Left ventricle myocardium superior (tissue), 1 donor: ENCODE data around the gene PCSK6. TPM values are rescaled to one million over a fixed set of nuclear protein-coding genes. Genes with fewer than 3 reads are reported as not detected.
A peak's percentile ranks its signal among the peaks of the same experiment; 100 is the strongest.

Experiments used
- ATAC-seq: fragments of 200-7000 bp; cut with Tn5 transposase; one replicate; pipeline ENCODE4 v1.9.1; 2020; ENCODE audit warnings: mild to moderate bottlenecking, moderate library complexity
- DNase-seq: peaks from one replicate; pipeline ENCODE4 v3.0.0-alpha.2; 2020
- intact Hi-C: fragments of 100-400 bp; cut with micrococcal nuclease; formaldehyde crosslinking; loops from one replicate; pipeline ENCODE4 v1.11.0; 2022
- total RNA-seq: library from RNA; stranded (reverse); fragmentation: NEBNext Ultra II Directional; extraction: Animal tissue kit (Norgen Biotek cat#: 25700); gene quantifications from one replicate; pipeline ENCODE4 v1.2.1, GENCODE V29; 2021
- donor health status: DM: no; HTN: yes; CAD: no; lungs with severe emphysema.

Gene PCSK6
- total RNA-seq, 1 donor from 2014 or later = 31.9 TPM

GRCh38 chr15:101315736-101316135 is 173.8 kb downstream of the PCSK6 start:
- DNase-seq = peak; percentile 15
- intact Hi-C loops = no loop called here
- ATAC-seq = no peak

- DNase-seq (peak; percentile 19), ATAC-seq (no peak)
- intact Hi-C loops = no loop called here
Measured at GRCh38 chr15:101314336-101315125, 175.0 kb downstream of the PCSK6 start.

GRCh38 chr15:101313041-101313761 is 176.3 kb downstream of the PCSK6 start:
- ATAC-seq (no peak), DNase-seq (no peak)
- intact Hi-C loops = no loop called here

DNA sequence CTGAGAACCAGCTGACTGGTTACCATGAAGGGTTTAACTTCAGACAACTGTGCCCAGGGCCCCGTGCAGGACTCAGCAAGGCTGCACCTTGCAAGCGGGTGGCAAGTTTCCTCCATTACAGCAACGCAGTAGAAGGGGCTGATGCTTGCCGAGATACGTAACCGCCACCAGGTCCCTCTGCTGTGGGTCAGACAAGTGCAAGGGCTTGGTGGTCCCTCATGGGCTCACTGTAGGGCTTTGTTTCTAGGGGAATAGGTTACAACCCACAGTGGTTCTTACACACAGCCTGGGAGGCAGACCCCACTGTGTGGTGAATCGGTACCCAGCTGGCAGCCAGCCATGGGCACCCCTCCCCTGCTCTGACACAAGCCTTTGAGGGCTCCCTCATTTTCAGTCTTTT is 179.0 kb downstream of the PCSK6 start:
- ATAC-seq (no peak), DNase-seq (no peak)
- intact Hi-C loops = no loop called here

DNA sequence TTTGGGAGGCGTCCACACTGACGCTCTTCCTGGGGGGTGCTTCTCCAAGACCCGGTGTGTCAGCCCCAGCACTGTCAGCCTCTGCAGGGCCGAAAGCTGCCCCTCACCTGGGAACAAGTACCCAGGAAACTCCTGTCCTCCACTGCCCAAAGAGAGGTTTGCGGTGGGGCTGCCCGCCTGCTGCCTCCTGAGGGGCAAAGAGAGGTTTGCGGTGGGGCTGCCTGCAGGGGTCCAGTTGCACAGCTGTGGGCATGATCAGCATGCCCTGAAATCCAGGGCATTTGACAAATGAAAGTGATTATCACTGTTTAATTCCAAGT is 179.4 kb downstream of the PCSK6 start:
- DNase-seq (no peak), ATAC-seq (no peak)
- intact Hi-C loops = no loop called here

GRCh38 chr15:101309436-101310160 is 179.9 kb downstream of the PCSK6 start:
- DNase-seq (no peak), ATAC-seq (no peak)
- intact Hi-C loops = loop anchor here (10.0 kb wide), 1 partner anchor 195 kb away; no protein-coding TSS in a partner anchor

DNA sequence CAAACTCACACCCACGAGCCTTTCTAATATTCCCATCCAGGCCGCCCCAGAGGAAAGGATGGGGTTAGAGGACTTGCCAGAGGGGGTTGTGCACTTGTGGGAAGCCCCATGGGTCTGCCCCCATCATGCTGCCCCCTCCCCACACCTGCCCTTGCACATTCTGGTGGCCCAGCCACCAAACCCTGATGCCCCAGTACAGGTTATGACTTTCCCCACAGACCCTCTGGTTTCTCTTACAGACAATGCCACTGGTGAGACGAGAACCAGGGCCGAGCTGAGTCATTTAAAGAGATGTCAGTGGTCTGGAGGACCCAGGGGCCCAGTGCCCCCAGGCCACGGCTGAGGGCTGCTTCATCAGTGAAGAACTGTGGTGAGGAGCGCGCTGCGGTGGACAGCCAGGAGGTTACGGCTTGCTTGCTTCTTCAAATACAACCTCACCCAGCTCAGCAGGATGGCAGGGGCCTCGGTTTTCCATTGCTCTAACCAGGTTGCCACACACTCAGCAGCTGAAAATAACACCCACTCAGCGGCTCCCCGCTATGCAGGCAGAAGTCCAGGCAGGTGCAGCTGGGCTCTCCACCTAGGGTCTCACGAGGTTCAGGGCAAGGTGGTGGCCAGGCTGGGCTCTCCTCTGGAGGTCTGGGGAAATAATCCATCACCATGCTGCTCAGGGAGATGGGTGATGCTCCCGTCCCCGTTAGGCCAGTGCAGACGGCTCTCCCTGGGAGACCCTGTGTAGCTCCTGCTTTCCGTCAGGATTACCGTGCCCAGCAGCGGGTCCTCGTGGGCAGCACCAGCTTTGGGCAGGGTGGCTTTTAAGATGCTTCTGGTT is 180.7 kb downstream of the PCSK6 start:
- intact Hi-C loops = loop anchor here (10.0 kb wide), 1 partner anchor 196 kb away; no protein-coding TSS in a partner anchor

DNA sequence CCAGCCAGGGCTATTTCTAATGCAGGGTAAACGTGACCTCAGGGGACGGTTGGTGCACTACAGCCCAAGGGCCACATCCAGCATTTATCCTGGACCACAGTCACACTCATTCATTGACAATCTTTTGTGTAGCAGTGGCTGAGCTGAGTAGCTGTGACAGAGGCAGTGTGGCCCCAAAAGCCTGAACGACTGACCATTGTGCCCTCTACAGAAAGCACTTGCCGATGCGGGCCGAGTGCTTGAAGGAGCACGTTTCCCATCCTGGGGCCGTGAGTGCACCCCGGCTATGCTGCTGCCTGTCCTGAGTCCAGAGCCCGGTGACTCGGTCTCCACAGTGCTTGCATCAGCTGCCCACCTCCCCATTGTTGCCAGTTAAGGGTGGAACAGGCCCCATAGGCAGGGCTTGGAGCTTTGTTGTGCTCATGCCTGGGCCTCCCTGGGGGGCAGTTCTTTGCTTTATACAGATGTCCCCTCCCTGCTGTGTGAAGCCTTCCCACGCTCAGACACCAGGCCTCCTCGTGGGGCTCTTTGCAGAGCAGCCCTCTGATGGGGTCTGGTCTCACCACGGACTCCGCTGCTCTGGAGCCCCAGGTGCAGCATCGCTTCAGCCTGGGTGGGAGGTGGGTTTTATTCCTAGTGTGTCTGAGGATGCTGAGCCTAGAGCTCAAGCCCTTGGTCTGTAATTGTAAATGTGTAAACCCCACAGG is 181.5 kb downstream of the PCSK6 start:
- intact Hi-C loops = loop anchor here (10.0 kb wide), 1 partner anchor 197 kb away; no protein-coding TSS in a partner anchor
- ATAC-seq (no peak), DNase-seq (no peak)

More for the DNA sequence above, 180.7 kb downstream of the PCSK6 start:
- ATAC-seq (no peak), DNase-seq (no peak)

GRCh38 chr15:101307048-101307896 is 182.2 kb downstream of the PCSK6 start:
- ATAC-seq = no peak

DNA sequence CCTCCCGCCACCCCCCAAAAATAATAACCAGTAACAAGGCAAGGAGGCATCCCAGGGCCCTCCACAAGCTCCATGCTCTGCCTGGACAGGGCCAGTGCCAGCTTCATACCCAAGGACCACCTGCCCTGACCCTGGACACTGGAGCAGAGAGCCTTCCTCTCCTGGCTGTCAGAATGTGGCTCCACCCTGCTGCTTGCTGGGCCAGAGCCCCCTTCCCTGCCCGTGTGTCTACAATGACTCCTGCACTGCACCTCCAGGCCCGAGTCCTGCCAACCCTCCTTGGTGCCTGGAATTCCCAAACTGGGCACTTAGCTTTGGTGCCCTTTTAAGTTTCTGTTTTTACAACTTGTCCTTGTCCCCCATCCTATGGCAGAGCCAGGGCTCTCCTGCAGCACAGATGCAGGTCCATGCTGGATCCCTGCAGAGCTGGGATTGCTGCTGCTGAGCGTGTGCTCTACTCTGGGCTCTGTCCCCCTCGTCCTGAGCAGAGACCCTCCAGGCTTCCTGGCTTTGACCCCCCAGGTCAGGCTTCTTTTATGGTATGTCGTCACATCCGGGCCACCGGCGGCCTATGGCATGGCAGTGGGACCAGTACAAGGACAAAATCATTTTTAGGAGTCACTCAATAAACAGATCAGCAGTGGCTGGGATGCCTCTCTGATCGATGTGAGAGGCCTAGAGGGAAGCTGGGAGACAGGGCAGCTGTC is 183.0 kb downstream of the PCSK6 start:
- no peak for ATAC-seq
- intact Hi-C loops = loop anchor here (10.0 kb wide), 1 partner anchor 198 kb away; no protein-coding TSS in a partner anchor
- DNase-seq = no peak

More at GRCh38 chr15:101307048-101307896, 182.2 kb downstream of the PCSK6 start:
- intact Hi-C loops = loop anchor here (10.0 kb wide), 1 partner anchor 198 kb away; no protein-coding TSS in a partner anchor
- DNase-seq = no peak

DNA sequence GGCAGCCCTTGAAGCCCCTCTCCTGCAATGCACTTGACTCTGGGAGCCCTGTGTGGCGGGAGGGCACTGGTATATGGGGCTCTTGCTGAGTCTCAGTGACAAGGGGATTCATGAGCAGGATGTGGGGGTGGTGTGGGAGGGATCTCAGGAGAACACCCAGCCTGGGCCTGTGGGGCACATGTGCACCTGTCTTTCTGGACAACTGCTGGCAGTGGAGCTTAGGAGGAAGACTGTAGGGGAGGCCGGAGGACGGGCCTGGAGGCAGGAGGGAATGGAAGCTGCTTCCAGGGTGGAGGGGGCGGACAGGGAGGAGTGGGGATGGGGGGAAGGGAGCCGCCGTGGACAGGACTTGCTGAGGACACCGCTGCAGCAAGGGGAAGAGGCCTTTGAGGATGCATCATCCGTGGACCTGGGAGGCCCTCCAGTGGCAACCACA is 183.7 kb downstream of the PCSK6 start:
- DNase-seq (no peak), ATAC-seq (no peak)
- intact Hi-C loops = loop anchor here (10.0 kb wide), 1 partner anchor 199 kb away; no protein-coding TSS in a partner anchor

GRCh38 chr15:101303408-101303807 is 186.1 kb downstream of the PCSK6 start:
- no peak for ATAC-seq
- intact Hi-C loops = loop anchor here (5.0 to 10.0 kb wide), 2 partner anchors 201 to 339 kb away; no protein-coding TSS in a partner anchor
- no peak for DNase-seq

DNA sequence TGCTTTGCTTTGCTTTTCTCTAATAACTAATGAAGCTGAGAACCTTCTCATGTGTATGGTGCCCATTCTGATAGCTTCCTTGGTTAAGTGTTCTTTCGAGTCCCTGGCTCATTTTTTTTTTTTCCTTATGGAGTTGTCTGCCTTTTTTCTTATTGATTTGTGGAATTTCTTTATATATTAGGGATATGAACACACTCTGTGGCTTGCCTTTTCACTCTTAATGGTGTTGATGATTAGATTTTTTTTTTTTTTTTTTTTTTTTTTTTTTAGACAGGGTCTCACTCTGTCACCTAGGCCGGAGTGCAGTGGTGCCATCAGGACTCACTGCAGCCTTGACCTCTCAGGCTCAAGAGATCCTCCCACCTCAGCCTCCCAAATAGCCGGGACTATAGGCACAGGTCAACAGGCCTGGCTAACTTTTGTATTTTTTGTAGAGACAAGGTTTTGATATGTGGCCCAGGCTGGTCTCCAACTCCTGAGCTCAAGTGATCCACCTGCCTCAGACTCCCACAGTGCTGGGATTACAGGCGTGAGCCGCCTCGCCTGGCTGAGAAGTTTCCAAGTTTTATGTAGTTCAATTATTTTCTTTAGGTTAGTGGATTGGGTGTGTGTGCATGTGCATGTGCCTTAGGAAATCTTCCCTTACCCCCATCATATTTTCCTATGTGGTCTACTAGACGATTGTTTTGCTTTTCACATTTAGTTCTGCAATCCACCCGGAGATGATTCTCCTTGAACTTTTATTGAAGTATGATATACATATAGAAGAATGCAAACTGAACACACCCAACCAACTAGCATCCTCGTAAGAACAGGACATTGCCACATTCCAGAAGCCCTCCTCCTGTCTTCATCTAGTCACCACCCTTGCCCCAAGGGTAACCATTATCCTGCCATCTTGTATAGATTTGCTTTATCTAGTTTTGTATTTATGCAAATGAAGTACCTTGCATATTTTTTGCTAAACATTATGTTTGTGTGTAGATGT is 192.8 kb downstream of the PCSK6 start:
- intact Hi-C loops = no loop called here

GRCh38 chr15:101295607-101296161 is 193.8 kb downstream of the PCSK6 start:
- ATAC-seq (no peak), DNase-seq (no peak)
- intact Hi-C loops = no loop called here

More for the DNA sequence above, 192.8 kb downstream of the PCSK6 start:
- ATAC-seq (no peak), DNase-seq (no peak)
